Measurements from ENCODE around the gene RAPGEF4.

Gene RAPGEF4

GRCh38 chr2:172845028-172845630 lies 109.5 kb downstream of the RAPGEF4 start:
- ChIA-PET CTCF (interaction anchor here (3.6 kb wide), 1 partner anchor 87 kb away, joined by 12 read pairs; no protein-coding TSS in a partner anchor), POLR2A (no interaction called here)
- TF ChIP-seq CTCF (IDR thresholded peaks at IDR 0.05; ENCODE audit: control extremely low read depth, extremely low read depth, low read depth, missing control alignments), result no peak
- no peak for DNase-seq (ENCODE audit: extremely low spot score)

- POLR2A ChIA-PET, result no interaction called here
- TF ChIP-seq CTCF (IDR thresholded peaks at IDR 0.05; ENCODE audit: control extremely low read depth, extremely low read depth, low read depth, missing control alignments), result no peak
- CTCF ChIA-PET, result interaction anchor here (1.0 kb wide), 1 partner anchor 19 kb away, joined by 3 read pairs; no protein-coding TSS in a partner anchor
- DNase-seq (ENCODE audit: extremely low spot score), result no peak
Observed at GRCh38 chr2:172846551-172846950, 110.9 kb downstream of the RAPGEF4 start.

- TF ChIP-seq CTCF (IDR thresholded peaks at IDR 0.05; ENCODE audit: control extremely low read depth, extremely low read depth, low read depth, missing control alignments), result no peak
- ChIA-PET POLR2A (no interaction called here), CTCF (interaction anchor here (1.0 kb wide), 1 partner anchor 20 kb away, joined by 3 read pairs; no protein-coding TSS in a partner anchor)
- no peak for DNase-seq (ENCODE audit: extremely low spot score)
Observed at GRCh38 chr2:172847188-172847587, 111.5 kb downstream of the RAPGEF4 start.

GRCh38 chr2:172848519-172848918 lies 112.9 kb downstream of the RAPGEF4 start:
- ChIA-PET POLR2A (no interaction called here), CTCF (no interaction called here)
- no peak for TF ChIP-seq CTCF (IDR thresholded peaks at IDR 0.05; ENCODE audit: control extremely low read depth, extremely low read depth, low read depth, missing control alignments)
- DNase-seq (ENCODE audit: extremely low spot score), result no peak

- CTCF ChIA-PET, result no interaction called here
Observed at GRCh38 chr2:172849519-172850217, 114.0 kb downstream of the RAPGEF4 start.

GRCh38 chr2:172855588-172855987 lies 119.9 kb downstream of the RAPGEF4 start:
- ChIA-PET CTCF (interaction anchor here (1.7 kb wide), 1 partner anchor 76 kb away, joined by 8 read pairs; no protein-coding TSS in a partner anchor), POLR2A (no interaction called here)
- DNase-seq (ENCODE audit: extremely low spot score), result no peak
- no peak for TF ChIP-seq CTCF (IDR thresholded peaks at IDR 0.05; ENCODE audit: control extremely low read depth, extremely low read depth, low read depth, missing control alignments)

More at GRCh38 chr2:172849519-172850217, 114.0 kb downstream of the RAPGEF4 start:
- no peak for DNase-seq (ENCODE audit: extremely low spot score)
- no peak for TF ChIP-seq CTCF (IDR thresholded peaks at IDR 0.05; ENCODE audit: control extremely low read depth, extremely low read depth, low read depth, missing control alignments)
- POLR2A ChIA-PET, result no interaction called here

Measured in GM10248 (cell line).